GM23248 (cell line): ENCODE measurements around the gene NPAS3. TPM values are rescaled to one million over a fixed set of nuclear protein-coding genes. Genes with fewer than 3 reads are reported as not detected.

Experiments used
- DNase-seq: peaks from one replicate; pipeline ENCODE4 v3.0.0-alpha.2; 2015
- H2AFZ ChIP-seq: fragments of 200-600 bp; sonication (generic); 2 replicates; pipeline ENCODE4 v1.6.1; 2016; ENCODE audit warnings: antibody characterized with exemption
- H3F3A ChIP-seq: fragments of 200-600 bp; sonication (generic); 2 replicates; pipeline ENCODE4 v1.6.1; 2016; ENCODE audit warnings: mild to moderate bottlenecking, antibody characterized with exemption, mixed run types; ENCODE audit not compliant: insufficient read depth
- H3K27ac ChIP-seq: fragments of 200-600 bp; sonication (generic); 2 replicates; pipeline ENCODE4 v1.5.1; 2016; ENCODE audit warnings: mild to moderate bottlenecking
- H3K27me3 ChIP-seq: fragments of 200-600 bp; sonication (generic); replicated peaks from 2 replicates; pipeline ENCODE4 v1.6.1; 2016; ENCODE audit warnings: mild to moderate bottlenecking; ENCODE audit not compliant: insufficient read depth
- H3K36me3 ChIP-seq: fragments of 200-600 bp; sonication (generic); 2 replicates; pipeline ENCODE4 v1.6.1; 2016; ENCODE audit warnings: low read depth, mild to moderate bottlenecking
- H3K4me1 ChIP-seq: fragments of 200-600 bp; sonication (generic); 2 replicates; pipeline ENCODE4 v1.6.1; 2016; ENCODE audit warnings: mild to moderate bottlenecking; ENCODE audit not compliant: insufficient read depth
- H3K4me2 ChIP-seq: fragments of 200-600 bp; sonication (generic); one replicate; pipeline ENCODE4 v1.6.1; 2016; ENCODE audit warnings: mild to moderate bottlenecking; ENCODE audit not compliant: unreplicated experiment
- H3K4me3 ChIP-seq: fragments of 200-600 bp; sonication (generic); 2 replicates; pipeline ENCODE4 v1.5.1; 2016; ENCODE audit warnings: mild to moderate bottlenecking
- H3K79me2 ChIP-seq: fragments of 200-600 bp; sonication (generic); 2 replicates; pipeline ENCODE4 v1.6.1; 2016; ENCODE audit warnings: mild to moderate bottlenecking; ENCODE audit not compliant: insufficient read depth
- H3K9ac ChIP-seq: fragments of 200-600 bp; sonication (generic); 2 replicates; pipeline ENCODE4 v1.6.1; 2016; ENCODE audit warnings: mild to moderate bottlenecking
- H3K9me2 ChIP-seq: fragments of 200-600 bp; sonication (generic); 2 replicates; pipeline ENCODE4 v1.6.1; 2016; ENCODE audit warnings: mixed run types, mild to moderate bottlenecking, moderate library complexity; ENCODE audit not compliant: insufficient read depth
- H3K9me3 ChIP-seq: fragments of 200-600 bp; sonication (generic); one replicate; pipeline ENCODE4 v1.6.1; 2017; ENCODE audit warnings: low read depth
- H4K20me1 ChIP-seq: fragments of 200-600 bp; sonication (generic); 2 replicates; pipeline ENCODE4 v1.6.0; 2016; ENCODE audit not compliant: insufficient read depth
- EZH2 ChIP-seq: fragments of 200-600 bp; sonication (generic); IDR thresholded peaks from 2 replicates; pipeline ENCODE4 v1.6.1; 2018; ENCODE audit warnings: antibody characterized with exemption, mild to moderate bottlenecking; ENCODE audit not compliant: insufficient read depth, poor library complexity, severe bottlenecking
- EZH2phosphoT487 ChIP-seq: fragments of 200-600 bp; sonication (generic); IDR thresholded peaks from 2 replicates; pipeline ENCODE4 v1.6.1; 2018; ENCODE audit warnings: antibody characterized with exemption, moderate library complexity, mild to moderate bottlenecking, low read depth; ENCODE audit not compliant: insufficient read depth
- WGBS, 2 experiments: methylation state at CpG; one replicate each; pipeline ENCODE4 v1.1.6; 2015 to 2017; ENCODE audit warnings: low lambda C conversion rate in 2 of 2, low coverage in 1 of 2; ENCODE audit errors: missing lambda C conversion rate in 2 of 2; 5-methylcytosine and 5-hydroxymethylcytosine counted together
- in situ Hi-C: fragments of 300-500 bp; cut with MboI; formaldehyde crosslinking; loops from 2 replicates; pipeline ENCODE4 v1.15.0; 2020
- polyA plus RNA-seq: library from polyadenylated mRNA; unstranded; fragments of >200 nt; fragmentation: Nextera tagmentation; extraction: Ambion mirVana; gene quantifications from 2 replicates; pipeline ENCODE4 v1.2.1, GENCODE V29; 2016
- total RNA-seq: library from RNA; depleted of rRNA; stranded (reverse); fragments of >200 nt; shearing (Covaris generic); gene quantifications from 2 replicates; pipeline ENCODE4 v1.2.3, GENCODE V29; 2014

The NPAS3 gene
- total and polyA plus RNA-seq, 2 experiments from 2014 or later: 0.65 TPM; not detected in 1

DNA sequence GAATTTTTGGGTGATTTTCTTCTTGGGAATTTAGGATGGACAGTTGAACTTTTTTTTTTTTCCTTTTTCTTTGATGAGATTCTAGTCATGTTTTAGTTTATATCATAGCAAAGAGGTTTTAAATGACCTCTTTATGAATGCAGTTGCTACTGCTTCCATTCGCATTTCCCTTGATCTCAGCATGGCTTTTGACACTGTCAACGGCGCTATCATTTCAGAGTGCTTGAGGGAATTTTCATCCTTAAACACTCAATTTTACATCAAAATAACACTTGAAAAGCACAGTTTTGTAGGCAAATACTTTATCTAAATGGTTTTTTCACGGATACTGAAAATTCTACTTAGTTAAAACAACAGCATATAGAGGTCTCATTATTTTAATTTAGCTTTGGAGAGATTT is 195.5 kb downstream of the NPAS3 start:
- H3F3A ChIP-seq: no peaks in the 10 kb centered on the region
- in situ Hi-C loops: no loop called here
- H3K27ac ChIP-seq: no peak overlapping the region
- WGBS, 2 experiments: 68 to 70% methylated on average over 4 of the region's 4 CpGs
- H3K4me2 ChIP-seq: no peak overlapping the region
- no peaks in the 10 kb centered on the region for H4K20me1 ChIP-seq
- DNase-seq: no peak
- H3K9ac ChIP-seq: no peak overlapping the region
- no peak overlapping the region for H3K4me3 ChIP-seq
- H3K9me3 ChIP-seq: no peaks in the 10 kb centered on the region
- H3K27me3 ChIP-seq: no peaks in the 10 kb centered on the region; the same call in 1 of the 2 replicates
- TF ChIP-seq EZH2phosphoT487: no peak
- TF ChIP-seq EZH2: no peak
- no peaks in the 10 kb centered on the region for H3K79me2 ChIP-seq
- H3K36me3 ChIP-seq: no peaks in the 10 kb centered on the region
- H3K4me1 ChIP-seq: no peaks in the 10 kb centered on the region
- no peaks in the 10 kb centered on the region for H3K9me2 ChIP-seq
- no peak overlapping the region for H2AFZ ChIP-seq

DNA sequence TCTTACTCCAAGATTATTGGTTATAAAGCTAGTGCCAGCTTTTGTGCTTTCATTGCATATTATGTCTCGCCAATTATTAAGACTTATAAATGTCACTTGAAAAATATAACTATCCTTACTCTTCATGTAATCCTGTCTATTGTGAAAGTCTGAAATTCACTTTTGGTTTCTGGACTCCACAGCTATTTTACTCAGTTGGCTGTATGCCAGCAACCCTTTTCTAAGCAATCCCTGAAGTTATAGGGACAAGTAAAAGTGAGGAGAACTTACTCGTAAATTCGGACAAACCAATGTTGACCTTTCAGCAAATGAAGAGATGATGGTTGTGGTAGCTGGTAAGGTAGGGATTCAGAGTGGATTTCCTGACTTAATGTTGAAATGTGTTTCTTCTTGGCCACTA is 196.3 kb downstream of the NPAS3 start:
- Histone ChIP-seq H3F3A (no peaks in the 10 kb centered on the region), H3K27ac (no peak overlapping the region), H3K4me2 (no peak overlapping the region), H4K20me1 (no peaks in the 10 kb centered on the region), H3K9ac (no peak overlapping the region), H2AFZ (no peak overlapping the region), H3K36me3 (no peaks in the 10 kb centered on the region), H3K4me3 (no peak overlapping the region), H3K4me1 (no peaks in the 10 kb centered on the region), H3K27me3 (no peaks in the 10 kb centered on the region; the same call in 1 of the 2 replicates), H3K9me3 (no peaks in the 10 kb centered on the region), H3K79me2 (no peaks in the 10 kb centered on the region), H3K9me2 (no peaks in the 10 kb centered on the region)
- WGBS, 2 experiments: 87 to 92% methylated on average over 3 of the region's 3 CpGs
- in situ Hi-C loops: no loop called here
- DNase-seq: no peak
- no peak for TF ChIP-seq EZH2

DNA sequence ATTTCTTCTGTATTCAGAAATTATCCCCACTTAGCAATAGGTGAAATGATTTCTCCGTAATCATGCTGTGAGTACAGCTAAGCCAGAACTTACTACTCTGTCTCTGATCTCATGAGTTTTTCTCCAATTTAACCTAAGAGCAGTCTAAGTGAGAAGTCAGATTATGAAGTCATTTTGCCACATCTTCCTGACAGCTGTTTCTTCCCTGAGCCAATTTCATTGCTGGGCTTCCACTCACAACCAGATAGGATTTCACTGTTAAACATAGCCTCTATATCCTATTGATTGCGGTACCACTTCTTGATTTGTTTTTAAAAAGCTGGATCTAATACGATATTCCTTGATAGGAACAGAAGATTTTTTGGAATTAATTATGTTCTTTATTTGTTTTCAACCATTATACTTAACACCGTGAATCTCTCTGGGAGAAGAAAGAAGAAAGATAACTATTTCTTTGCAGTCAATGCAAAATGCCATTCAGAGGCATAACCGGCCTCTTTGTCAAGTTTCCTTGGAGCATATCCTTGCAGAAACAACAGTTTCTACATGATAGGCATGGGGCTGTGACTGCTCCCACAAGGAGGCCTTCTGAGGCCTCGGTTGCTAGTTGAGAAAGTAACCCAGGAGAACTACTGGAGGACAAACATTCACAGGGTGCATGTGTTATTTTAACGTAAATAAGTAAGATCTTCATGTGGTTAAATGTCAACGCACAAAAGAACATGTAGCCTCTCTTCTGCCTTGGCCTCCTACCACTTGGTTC is 212.2 kb downstream of the NPAS3 start:
- Histone ChIP-seq H3K9me2 (no peaks in the 10 kb centered on the region), H3K9me3 (no peaks in the 10 kb centered on the region), H3K27me3 (no peaks in the 10 kb centered on the region), H4K20me1 (no peaks in the 10 kb centered on the region; the same call in 1 of the 2 replicates), H3F3A (no peaks in the 10 kb centered on the region), H3K79me2 (no peaks in the 10 kb centered on the region), H3K9ac (no peak overlapping the region), H3K4me1 (no peaks in the 10 kb centered on the region), H3K27ac (no peak overlapping the region), H3K4me3 (no peak overlapping the region), H2AFZ (no peak overlapping the region), H3K4me2 (no peak overlapping the region), H3K36me3 (no peaks in the 10 kb centered on the region)
- WGBS, 2 experiments: 57% methylated on average over 8 of the region's 8 CpGs
- in situ Hi-C loops: no loop called here
- TF ChIP-seq EZH2phosphoT487: no peak
- no peak for TF ChIP-seq EZH2
- DNase-seq: no peak

GRCh38 chr14:33163109-33163508 is 224.4 kb downstream of the NPAS3 start:
- no peak for TF ChIP-seq EZH2phosphoT487
- no peak for TF ChIP-seq EZH2
- H3K79me2 ChIP-seq: no peaks in the 10 kb centered on the region
- no peak overlapping the region for H2AFZ ChIP-seq
- peaks cover 3% of the 10 kb centered on the region; the same call in 1 of the 2 replicates for H3K9me2 ChIP-seq
- H3K36me3 ChIP-seq: no peaks in the 10 kb centered on the region
- no peaks in the 10 kb centered on the region for H4K20me1 ChIP-seq
- WGBS, 2 experiments: 84 to 88% methylated on average over 5 of the region's 5 CpGs
- H3F3A ChIP-seq: no peaks in the 10 kb centered on the region
- H3K4me1 ChIP-seq: no peaks in the 10 kb centered on the region
- H3K27ac ChIP-seq: no peak overlapping the region
- in situ Hi-C loops: no loop called here
- H3K4me2 ChIP-seq: no peak overlapping the region
- no peak for DNase-seq
- H3K4me3 ChIP-seq: no peak overlapping the region
- no peak overlapping the region for H3K9ac ChIP-seq
- no peaks in the 10 kb centered on the region for H3K9me3 ChIP-seq
- no peaks in the 10 kb centered on the region for H3K27me3 ChIP-seq
